GM06990 (cell line): ENCODE results near the gene TREML1.

Source experiments
- DNase-seq: peaks from one replicate; pipeline ENCODE4 v3.0.0-alpha.2; 2011; ENCODE audit not compliant: insufficient read length; ENCODE audit errors: extremely low read depth
- H3K27me3 ChIP-seq: replicated peaks from 2 replicates; pipeline ENCODE4 v1.6.0; 2011; ENCODE audit warnings: low read length; ENCODE audit not compliant: control insufficient read depth, insufficient read depth
- H3K36me3 ChIP-seq: 2 replicates; pipeline ENCODE4 v1.5.1; 2011; ENCODE audit warnings: low read length; ENCODE audit not compliant: control insufficient read depth, insufficient read depth
- H3K4me3 ChIP-seq: replicated peaks from 2 replicates; pipeline ENCODE4 v1.5.1; 2011; ENCODE audit warnings: low read depth, mild to moderate bottlenecking, control low read depth, low read length
- CTCF ChIP-seq: IDR thresholded peaks from 2 replicates; pipeline ENCODE4 v1.5.1; 2011; ENCODE audit warnings: low read length, control low read depth, mild to moderate bottlenecking, inconsistent platforms; ENCODE audit not compliant: insufficient read depth, poor library complexity, severe bottlenecking

TREML1 gene

GRCh38 chr6:41182069-41183034 lies 28.2 kb upstream of the TREML1 start:
- DNase-seq = no peak
- peak; percentile 77 for TF ChIP-seq CTCF

GRCh38 chr6:41181566-41181965 lies 27.4 kb upstream of the TREML1 start:
- TF ChIP-seq CTCF = no peak
- DNase-seq = no peak

More at GRCh38 chr6:41182069-41183034, 28.2 kb upstream of the TREML1 start:
- H3K36me3 ChIP-seq = no peaks in the 10 kb centered on the region
- H3K27me3 ChIP-seq = no peaks in the 10 kb centered on the region
- no peak overlapping the region for H3K4me3 ChIP-seq

GRCh38 chr6:41179163-41179562 lies 25.0 kb upstream of the TREML1 start:
- no peak for DNase-seq
- H3K4me3 ChIP-seq = no peak overlapping the region
- no peak for TF ChIP-seq CTCF
- H3K27me3 ChIP-seq = no peaks in the 10 kb centered on the region
- H3K36me3 ChIP-seq = no peaks in the 10 kb centered on the region

More at GRCh38 chr6:41181566-41181965, 27.4 kb upstream of the TREML1 start:
- no peak overlapping the region for H3K4me3 ChIP-seq
- no peaks in the 10 kb centered on the region for H3K36me3 ChIP-seq
- H3K27me3 ChIP-seq = no peaks in the 10 kb centered on the region

DNA sequence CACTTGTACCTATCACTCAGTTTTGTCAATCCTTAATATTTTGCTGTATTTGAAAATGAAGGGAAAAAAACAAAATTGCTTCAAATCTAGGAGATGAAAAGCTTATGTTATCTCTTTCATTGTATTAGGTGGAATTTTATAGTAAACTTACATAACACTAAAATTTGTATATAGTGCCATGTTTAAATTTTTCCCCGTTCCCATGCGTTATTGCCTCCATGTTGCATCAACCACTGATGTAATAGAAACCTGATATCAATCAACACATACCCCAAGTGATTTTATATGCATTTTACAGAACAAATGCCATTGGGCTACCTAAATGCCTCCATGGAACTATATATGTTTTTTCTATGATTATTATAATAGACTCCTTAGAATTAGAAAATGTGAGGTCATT lies 23.5 kb upstream of the TREML1 start:
- no peak for TF ChIP-seq CTCF
- Histone ChIP-seq H3K27me3 (no peaks in the 10 kb centered on the region), H3K36me3 (no peaks in the 10 kb centered on the region), H3K4me3 (no peak overlapping the region)
- no peak for DNase-seq

DNA sequence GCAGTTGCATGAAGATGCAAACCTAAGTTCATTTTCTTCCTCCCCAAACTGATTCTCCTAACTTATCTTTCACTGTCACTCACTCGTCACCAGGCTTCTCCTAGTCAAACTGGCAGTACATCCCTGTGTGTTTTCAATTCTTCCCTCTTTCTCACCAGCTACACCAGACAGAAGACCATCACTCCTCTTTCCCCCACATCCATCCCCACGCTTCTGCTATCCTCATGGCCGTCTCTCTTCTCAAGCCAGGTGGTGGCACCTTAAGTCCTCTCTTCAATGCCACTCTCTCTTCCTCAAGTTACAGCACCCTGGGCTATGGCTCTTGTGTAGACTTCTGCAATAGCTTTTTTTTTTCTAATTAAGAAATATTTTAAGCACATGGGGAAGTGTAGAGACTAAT lies 23.1 kb upstream of the TREML1 start:
- no peak for DNase-seq
- TF ChIP-seq CTCF = no peak
- H3K27me3 ChIP-seq = no peaks in the 10 kb centered on the region
- no peak overlapping the region for H3K4me3 ChIP-seq
- no peaks in the 10 kb centered on the region for H3K36me3 ChIP-seq
